ENCODE measurements around the gene SPTLC1.
"Not testable (repeated sequence)": the region's sequence is repeated elsewhere in the genome, so short reads cannot be mapped to it uniquely, and the experiment has no call there.

The SPTLC1 gene

DNA sequence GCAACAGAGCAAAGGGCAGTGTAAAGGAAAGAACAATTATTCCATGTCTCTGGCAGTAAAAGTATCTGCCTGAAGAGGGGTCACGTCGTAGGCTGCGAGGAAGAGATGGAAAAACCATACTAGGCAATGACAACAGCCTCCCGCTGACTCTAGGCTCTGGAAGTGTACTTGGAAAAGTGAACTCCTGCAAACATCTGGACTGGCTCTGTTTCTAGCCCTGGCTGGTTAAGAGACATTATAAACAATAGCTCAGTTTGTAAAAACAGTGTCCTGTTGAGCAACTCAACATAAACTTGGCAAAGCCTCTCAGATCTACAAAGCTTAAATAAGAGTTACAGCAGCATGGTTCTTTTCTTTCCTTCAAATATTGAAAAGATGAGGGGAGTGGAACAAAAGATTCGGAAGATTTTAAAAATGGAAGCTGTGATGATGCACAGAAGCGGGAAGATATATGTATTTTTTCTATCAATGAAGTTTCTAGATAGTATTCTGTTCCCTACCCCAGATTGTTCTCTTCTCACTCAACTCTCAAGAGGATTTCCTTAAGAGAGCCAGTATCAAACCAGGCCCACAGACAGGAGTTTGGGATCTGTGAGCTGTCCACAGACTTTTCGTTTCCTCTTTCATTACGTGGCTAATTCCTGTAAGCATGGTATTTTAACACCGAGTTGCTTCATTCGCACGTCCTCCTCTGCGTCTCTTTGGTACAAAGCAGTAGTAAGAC lies 79.4 kb downstream of the SPTLC1 start:
- no peak for DNase-seq (ENCODE audit: low read depth in 2 of 3, low spot score in 1 of 3)

DNA sequence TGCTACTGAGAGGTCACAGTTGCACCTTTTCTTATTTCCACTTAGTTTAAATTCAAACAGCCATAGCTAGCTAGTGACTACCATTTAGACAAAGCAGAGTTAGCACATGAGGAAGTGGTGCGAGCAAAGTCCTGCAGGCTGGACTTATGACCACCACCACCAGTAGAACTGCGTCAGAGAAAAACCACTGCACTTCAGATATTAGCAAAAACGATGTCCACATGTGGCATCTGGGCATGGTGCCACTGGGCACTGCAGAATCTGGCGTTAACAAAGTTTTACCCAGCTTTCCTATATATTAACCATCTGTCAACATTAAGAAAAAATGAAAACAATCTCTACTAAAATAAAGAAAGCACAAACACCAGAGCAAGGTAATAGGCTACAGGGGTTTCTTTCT lies 80.1 kb downstream of the SPTLC1 start:
- no peak for DNase-seq (ENCODE audit: low read depth in 2 of 3, low spot score in 1 of 3)

DNA sequence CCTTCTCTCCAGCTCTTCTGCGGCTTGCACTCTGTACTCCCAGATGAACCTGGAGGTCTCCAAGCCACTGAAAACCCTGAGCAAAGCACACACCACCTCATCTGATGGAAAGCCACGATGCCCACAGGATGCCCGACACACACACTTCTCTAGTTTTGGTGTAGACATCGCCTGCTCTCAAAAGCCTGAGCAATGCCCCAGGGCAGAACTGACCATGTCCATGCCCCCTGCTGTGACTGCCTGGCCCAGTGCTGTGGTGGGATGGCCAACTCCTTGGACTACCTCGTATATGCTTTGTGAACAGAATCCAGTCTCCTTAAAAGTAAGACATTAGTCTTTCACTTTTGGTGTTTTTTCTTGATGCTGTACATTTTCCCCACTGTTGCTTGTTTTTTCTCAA lies 81.2 kb downstream of the SPTLC1 start:
- DNase-seq (ENCODE audit: low read depth in 2 of 3, low spot score in 1 of 3), result no peak

DNA sequence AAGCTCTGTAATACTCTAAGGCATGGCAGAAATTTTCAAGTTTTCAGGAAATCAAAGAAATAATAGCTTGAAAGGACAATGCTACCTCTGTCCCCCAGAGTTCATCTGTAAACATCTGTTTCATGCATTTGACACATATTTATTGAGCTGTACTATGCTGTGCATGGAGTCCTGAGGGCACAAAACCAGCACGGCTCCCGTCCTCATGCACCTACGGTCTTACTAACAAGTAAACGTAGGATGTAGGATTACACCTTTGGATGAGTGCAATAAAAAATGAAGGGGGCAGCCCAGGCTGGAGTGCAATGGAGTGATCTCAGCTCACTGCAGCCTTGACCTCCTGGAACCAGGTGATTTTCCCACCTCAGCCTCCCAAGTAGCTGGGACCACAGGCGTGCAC lies 81.9 kb downstream of the SPTLC1 start:
- no peak for DNase-seq (ENCODE audit: low read depth in 2 of 3, low spot score in 1 of 3)

DNA sequence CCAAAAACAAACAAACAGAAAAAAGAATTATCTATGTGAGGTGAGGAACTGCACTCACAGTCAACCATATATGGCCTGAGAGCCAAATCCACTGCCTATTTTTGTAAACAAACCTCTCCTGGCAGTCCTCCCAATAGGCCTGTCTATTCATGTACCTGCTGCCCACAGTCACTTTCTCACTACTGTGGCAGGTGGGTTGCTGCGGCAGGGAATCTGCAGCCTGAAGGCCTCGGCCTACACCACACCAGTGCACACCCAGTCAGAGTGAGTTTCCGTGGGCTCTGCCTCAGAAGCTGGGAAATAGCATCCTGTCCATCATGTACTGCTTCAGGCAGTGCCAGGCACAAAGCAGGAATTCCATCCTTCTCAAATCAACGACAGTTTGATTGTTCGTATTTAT lies 82.3 kb downstream of the SPTLC1 start:
- DNase-seq (ENCODE audit: low read depth in 2 of 3, low spot score in 1 of 3), result no peak

DNA sequence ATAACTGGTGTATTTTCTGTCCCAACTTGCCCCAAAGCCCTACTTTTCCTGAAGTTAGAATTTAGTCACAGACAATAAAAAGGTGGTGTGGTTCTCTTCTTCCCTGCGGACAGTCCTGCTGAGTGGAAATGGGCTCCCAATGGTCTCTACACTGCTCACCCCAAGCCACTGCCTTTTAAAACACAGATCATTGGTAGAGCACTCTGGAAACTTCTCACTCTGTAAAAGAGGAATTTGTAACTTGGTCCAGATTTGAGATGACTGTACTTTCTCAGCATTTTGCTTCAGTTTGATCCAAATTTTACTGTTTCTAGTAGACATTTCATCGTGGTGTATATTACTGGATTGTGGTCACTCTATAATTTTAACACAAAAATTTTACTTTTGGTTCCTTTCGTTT lies 84.8 kb downstream of the SPTLC1 start:
- DNase-seq (ENCODE audit: low read depth in 2 of 3, low spot score in 1 of 3), result no peak

DNA sequence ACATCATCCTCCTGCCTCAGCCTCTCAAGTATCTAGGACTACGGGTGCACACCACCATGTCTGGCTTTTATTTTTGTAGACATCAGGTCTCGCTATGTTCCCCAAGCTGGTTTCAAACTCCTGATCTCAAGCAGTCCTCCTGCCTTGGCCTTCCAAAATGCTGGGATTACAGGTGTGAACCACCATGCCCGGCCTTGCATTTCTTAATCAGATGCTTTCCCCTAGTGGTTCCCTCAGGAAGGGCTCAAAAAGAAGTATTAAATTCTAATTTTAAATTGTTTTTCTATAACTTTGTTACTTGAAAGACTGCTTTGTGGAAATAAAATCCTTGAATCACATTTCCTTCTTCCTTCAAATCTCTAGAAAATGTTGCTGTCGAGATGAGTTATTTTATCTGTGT lies 85.7 kb downstream of the SPTLC1 start:
- DNase-seq (ENCODE audit: low read depth in 2 of 3, low spot score in 1 of 3), result no peak

DNA sequence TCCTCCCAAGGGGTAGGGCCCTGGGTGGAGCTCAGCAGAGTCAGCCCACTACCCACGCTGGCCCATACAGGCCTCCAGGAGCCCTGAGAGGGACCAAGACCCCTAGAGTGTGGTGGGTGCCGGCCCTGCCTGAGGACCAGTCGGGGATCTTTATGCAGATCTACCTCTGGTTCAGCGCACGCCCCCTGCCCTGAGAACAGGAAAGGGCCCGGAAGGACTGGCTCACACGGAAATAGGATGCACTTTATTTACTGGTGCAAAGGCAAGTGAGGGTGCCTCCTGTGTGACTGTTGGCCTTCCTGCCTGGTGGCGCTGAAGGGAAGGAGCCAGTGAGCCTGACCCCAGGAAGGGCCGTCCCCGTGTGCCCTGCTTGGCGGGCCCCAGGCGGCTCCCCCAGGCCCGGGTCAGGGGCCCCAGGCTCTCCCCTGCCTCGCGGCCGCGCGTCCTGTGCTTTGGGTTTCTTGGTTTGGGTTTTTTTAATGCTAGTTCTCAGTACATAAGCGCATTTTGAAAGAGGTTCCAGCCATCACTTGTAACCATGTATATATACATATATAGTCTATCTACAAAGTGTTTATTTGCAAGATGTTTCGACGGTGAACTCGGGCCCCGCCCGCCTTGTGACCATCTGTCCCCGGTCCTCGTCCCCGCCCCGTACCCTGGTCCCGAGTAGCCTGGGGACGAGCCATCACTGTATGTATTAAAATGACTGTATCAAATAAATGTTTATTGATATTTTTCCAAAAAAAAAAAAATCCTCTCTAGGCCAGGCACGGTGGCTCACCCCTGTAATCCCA lies 88.8 kb downstream of the SPTLC1 start:
- no peak for DNase-seq (ENCODE audit: low read depth in 2 of 3, low spot score in 1 of 3)

DNA sequence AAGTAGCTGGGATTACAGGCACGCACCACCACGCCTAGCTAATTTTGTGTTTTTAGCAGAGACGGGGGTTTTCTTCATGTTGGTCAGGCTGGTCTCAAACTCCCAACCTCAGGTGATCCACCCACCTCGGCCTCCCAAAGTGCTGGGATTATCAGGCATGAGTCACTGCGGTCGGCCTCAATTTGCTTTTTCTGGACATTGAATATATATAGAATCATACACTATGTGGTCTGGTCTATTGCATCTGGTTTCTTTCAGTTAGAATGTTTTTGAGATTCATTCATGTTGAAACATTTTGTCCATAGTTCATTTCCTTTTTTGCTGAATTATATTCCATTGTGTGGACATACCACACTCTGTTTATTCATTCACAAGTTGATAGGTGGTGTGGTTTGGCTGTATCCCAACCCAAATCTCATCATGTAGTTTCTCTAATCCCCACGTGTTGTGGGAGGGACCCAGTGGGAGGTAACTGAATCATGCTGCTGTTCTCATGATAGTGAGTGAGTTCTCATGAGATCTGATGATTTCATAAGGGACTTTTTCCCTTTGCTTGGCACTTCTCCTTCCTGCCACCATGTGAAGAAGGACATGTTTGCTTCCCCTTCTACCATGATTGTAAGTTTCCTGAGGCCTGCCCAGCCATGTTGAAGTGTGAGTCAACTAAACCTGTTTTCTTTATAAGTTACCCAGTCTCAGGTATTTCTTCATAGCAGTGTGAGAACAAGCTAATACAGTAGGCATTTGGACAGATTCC lies 93.2 kb downstream of the SPTLC1 start:
- not testable (repeated sequence) for DNase-seq (ENCODE audit: low read depth in 2 of 3, low spot score in 1 of 3)

DNA sequence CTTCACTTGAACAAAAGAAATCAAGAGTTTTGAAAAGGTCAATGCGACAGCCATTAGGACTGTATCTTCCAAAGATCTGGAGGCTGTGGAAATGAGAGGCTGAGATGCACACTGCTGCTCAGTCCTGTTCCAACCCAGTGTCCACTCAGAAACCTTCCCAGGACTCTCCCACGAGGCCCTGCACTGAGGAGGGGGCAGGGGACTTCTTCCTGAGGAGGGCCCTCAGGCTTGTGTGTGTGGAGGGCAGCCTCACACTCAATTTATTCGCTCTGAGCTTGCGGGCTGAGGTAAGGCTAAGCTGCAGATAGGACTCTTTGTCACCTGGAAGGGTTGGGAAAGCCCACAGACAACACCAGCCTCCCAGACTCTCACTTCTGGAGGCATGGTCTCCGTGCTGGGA lies 95.6 kb downstream of the SPTLC1 start:
- DNase-seq (ENCODE audit: low read depth in 2 of 3, low spot score in 1 of 3), result no peak

DNA sequence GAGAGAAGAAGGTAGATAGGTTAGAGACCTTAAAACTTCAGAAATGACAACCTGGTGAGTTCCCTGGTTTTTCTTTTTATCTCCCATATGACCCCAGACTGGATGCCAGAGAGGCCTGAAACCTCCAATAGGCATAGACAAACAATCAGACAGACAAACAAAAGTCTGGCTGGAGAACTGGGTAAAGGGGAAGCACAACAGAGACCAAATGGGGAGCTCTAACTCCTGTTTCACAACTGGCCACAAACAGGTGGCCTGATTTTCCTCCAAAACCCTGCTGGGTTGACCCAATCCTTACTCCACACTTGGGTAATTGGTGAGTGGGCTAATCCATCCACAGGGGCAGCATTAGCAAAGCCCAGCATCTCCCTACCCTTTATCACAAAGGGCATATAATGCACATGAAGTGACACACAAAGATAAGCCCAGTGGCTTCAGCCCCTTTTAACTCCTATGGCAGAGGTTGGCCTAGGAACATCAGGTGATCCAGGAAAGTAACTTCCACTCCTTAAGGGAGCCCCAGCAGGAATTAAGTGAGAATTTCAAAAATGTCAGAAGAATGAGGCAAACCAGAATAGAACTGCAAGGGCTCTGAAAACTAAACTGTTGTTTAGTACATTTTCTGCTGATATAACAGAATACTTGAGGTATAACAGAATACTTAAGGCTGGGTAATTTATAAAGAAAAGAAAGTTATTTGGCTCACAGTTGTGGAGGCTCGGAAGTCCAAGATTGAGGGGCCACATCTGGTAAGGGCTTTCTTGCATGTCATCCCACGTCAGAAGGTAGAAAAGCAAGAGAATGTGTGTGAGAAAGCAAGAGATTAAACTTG lies 104.3 kb downstream of the SPTLC1 start:
- DNase-seq (ENCODE audit: low read depth in 2 of 3, low spot score in 1 of 3), result no peak

DNA sequence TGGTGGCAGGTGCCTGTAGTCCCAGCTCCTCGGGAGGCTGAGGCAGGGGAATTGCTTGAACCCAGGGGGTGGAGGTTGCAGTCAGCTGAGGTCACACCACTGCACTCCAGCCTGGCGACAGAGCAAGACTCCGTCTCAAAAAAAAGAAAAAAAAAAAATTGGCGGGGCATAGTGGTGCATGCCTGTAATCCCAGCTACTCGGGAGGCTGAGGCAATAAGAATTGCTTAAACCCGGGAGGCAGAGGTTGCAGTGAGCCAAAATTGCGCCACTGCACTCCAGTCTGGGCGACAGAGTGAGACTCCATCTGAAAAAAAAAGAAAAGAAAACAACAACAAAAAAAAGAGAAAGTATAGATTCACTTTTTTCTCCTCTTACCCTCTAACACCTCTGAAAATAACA lies 105.0 kb downstream of the SPTLC1 start:
- DNase-seq (ENCODE audit: low read depth in 2 of 3, low spot score in 1 of 3), result not testable (repeated sequence)

DNA sequence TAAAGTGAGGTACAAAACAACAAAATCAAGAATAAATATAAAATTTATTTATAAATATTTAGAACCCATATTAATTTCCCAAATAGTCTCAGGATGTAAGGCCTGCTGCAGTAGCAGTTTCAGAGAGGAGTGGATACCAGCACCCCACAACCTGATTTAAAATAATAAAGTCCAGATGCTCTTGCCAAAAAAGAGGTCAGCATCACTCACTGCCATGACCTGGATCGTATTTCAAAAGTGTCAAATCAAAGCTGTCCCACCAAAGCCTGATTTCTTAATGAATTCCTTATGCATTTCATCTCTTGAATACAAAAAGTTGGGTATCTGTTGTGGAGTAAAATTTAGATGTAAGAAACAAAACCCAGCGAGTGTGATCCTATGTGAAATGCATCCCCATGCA lies 107.2 kb downstream of the SPTLC1 start:
- no peak for DNase-seq (ENCODE audit: low read depth in 2 of 3, low spot score in 1 of 3)

DNA sequence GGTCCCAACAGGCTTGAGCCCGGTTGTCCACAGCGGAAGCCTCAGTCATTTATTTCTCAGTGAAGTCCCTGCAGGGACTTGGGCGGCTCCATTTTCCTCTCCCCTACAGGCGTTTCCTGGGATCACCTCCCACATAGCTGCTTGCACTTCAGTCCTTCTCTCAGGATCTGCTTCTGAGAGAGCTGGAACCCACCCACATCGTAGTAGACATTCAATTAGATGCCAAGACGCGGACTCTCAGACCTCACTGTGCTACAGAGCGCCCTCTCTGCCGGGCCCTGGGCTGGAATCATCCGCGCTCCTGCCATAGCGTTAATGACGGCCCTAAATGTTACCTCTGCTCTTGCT lies 111.2 kb downstream of the SPTLC1 start:
- DNase-seq (ENCODE audit: low read depth in 2 of 3, low spot score in 1 of 3), result no peak

DNA sequence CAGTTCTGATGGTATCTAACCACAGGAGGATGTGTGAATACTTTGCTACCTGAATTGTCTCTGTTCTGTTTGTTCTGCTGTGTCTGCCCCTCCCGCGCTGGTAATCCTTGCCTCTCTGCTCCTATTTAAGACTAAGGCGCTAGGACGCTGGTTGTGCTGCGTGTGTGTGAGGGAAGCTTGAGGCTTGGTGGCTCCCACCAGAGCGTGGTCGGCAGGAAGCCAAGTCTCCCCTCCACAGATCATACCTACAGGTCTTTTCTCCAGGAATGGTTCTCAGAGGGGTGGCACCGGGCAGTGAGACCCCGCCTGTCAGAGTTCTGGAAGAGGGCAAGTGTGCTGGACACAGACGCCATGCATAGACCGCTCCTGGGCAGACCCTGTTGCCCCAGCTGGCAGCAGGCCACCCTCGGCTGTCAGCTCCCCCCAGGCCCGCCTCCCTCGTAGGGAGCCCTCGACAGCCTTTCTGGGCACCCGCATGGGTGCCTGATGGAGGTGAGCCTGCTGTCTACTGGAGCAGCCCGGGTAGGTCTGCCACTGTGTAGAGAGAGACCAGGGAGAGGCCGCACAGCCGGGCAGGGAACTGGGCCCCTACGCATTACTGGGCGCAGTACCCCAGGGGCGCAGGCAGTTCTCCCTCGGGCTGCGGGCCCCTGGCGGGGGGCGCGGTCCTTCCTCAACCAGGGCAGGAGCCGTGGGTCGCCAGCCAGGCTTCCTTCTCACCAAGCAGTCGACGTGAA lies 111.7 kb downstream of the SPTLC1 start:
- no peak for DNase-seq (ENCODE audit: low read depth in 2 of 3, low spot score in 1 of 3)

DNA sequence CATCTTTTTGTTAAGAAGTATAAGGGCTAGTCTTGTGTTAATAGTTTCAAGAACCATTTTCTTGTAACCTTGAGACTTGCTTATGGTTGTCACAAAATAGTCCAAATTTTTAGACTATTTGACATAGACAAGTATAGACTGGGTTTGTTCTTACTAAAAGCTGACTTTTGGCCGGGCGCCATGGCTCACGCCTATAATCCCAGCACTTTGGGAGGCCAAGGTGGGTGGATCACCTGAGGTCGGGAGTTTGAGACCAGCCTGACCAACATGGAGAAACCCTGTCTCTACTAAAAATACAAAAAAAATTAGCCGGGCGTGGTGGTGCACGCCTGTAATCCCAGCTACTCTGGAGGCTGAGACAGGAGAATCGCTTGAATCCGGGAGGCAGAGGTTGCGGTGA lies 113.3 kb downstream of the SPTLC1 start:
- DNase-seq (ENCODE audit: low read depth in 2 of 3, low spot score in 1 of 3), result not testable (repeated sequence)

DNA sequence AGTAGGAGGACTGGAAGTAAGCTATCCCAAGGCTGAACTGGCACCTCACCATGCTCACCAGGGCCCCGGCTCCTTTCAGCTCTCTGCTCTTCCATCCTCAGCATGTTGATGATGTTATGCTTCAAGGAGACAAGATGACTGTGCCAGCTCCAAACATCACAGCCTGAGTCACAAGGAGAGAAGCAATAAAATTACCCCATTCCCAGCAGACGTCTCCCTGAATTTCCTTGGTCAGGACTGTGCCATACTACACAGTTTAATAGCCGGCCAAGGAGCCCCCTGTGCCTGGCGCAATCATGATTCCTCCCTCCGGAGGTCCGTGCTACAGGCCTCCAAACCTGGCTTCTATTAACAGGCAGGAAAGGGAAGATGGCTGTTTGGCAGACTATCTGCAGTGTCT lies 114.0 kb downstream of the SPTLC1 start:
- no peak for DNase-seq (ENCODE audit: low read depth in 2 of 3, low spot score in 1 of 3)

DNA sequence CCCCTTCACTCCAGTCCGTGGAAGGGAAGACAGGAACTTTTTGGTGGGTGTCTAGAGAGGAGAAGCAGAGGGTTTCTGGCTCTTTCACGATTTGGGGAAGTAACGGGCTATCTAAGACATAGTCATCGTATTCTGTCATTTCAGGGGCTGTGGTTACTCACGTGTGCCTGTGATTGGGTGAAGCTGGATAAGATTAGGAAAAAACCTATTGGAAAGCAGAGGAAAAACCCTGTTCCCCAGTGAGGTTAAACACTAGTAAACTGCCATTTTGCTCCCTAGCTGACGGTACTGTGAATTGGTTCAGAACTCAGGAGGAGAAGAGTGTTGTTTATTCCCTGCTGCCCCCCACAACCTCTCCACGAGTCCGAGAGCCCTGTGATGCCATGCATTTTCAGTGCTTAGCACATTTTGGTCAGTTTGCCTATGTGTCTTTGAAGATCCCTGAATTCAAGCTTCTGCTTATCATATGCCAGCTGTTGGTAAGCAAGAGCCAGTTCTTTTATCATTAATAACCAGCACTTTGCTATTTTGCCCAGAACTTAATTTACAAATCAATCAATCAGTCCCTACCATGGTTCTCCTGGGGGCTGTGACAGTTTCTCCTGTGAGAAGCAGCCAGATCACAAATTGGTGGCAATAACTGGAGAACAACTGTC lies 120.1 kb downstream of the SPTLC1 start:
- no peak for DNase-seq (ENCODE audit: low read depth in 2 of 3, low spot score in 1 of 3)

DNA sequence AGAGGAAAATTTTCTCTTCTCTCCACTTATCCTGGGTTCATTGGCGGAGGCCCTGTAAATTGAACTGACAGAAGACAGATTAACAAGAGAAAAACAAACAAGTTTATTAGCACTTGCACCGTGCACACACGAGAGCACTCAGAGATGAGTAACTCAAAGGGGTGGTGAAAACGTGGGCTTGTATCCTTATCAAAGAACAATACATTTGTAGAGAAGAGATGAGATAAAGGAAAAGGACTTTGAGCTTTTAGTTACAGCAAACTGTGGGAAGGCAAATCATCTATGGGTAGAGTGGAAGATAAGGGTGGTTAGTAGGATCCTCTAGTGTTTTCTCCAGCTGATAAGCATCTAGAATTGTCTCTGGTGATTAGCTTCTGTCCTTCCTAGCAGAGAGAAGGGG lies 120.8 kb downstream of the SPTLC1 start:
- no peak for DNase-seq (ENCODE audit: low read depth in 2 of 3, low spot score in 1 of 3)

DNA sequence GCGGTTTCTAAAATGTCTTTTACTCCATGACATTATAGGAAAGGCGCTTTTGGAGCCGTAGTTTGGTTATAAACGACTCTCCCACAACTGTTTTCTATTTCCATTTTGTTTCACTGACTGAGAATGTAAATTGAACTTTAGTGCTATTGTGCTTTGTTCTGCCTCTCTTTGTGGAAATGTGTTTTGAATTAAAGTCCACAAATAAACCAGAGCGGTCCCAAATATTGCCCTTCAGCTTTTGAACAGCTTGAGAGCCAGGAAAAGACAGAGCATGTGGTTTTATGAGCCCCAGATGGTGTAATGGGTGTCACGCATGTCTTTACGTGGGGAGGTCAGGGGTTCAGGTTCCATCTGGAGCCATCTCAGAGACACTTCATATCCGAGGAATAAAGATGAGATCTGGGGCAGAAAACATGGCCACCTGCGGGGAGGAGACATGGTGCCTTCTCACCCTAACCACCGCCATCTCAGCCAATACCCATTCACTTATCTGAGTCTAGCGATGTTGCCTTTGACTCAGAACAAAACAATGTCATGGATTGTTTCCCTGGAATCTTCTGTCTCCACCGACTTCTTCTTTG lies 122.7 kb downstream of the SPTLC1 start:
- DNase-seq (ENCODE audit: low read depth in 2 of 3, low spot score in 1 of 3), result no peak

All from stimulated activated CD4-positive, alpha-beta T cell treated with anti-CD3 and anti-CD28 coated beads, Interleukin-12 subunit alpha, Interleukin-12 subunit beta, amount 100 ng/mL, for 48 hours (primary cell).